Mucosa of descending colon (tissue), 3 donors: Measurements from ENCODE around the gene ZNF765. TPM values are rescaled to one million over a fixed set of nuclear protein-coding genes. Genes with fewer than 3 reads are reported as not detected.

Source experiments
- ATAC-seq: fragments of 200-7000 bp; cut with Tn5 transposase; one replicate; pipeline ENCODE4 v1.9.1; 2020; ENCODE audit warnings: mild to moderate bottlenecking, moderate library complexity
- DNase-seq, 3 donors: peaks; one replicate each; pipeline ENCODE4 v3.0.0-alpha.2; 2020
- H3K36me3 ChIP-seq: fragments of 200-600 bp; one replicate; pipeline ENCODE4 v1.8.0; 2021; ENCODE audit warnings: low read depth, mild to moderate bottlenecking
- H3K4me1 ChIP-seq: fragments of 200-600 bp; one replicate; pipeline ENCODE4 v1.8.0; 2021; ENCODE audit warnings: low read depth, mild to moderate bottlenecking
- H3K4me3 ChIP-seq: fragments of 200-600 bp; one replicate; pipeline ENCODE4 v1.8.0; 2021; ENCODE audit warnings: mild to moderate bottlenecking
- H3K9me3 ChIP-seq: fragments of 200-600 bp; one replicate; pipeline ENCODE4 v1.8.0; 2021; ENCODE audit warnings: mild to moderate bottlenecking
- intact Hi-C, 2 donors: fragments of 100-400 bp; cut with DNase I in 1 of 2; cut with micrococcal nuclease in 1 of 2; formaldehyde crosslinking; loops; one replicate each; pipeline versions ENCODE4 v1.11.0 to v1.11.1; 2022; cut with DNase I, micrococcal nuclease
- total RNA-seq, 3 donors: library from RNA; stranded (reverse); fragmentation: NEBNext Ultra II Directional in 2 of 3; extraction: Animal tissue kit (Norgen Biotek cat#: 25700) in 2 of 3; gene quantifications; one replicate each; pipeline versions ENCODE4 v1.2.1 to v1.2.4, GENCODE V29; 2021 to 2023
- TF ChIP-seq, protein P1 (sequence below): fragments of 200-600 bp; IDR thresholded peaks from one replicate; pipeline ENCODE4 v1.8.0; 2022; ENCODE audit warnings: antibody characterized with exemption, mild to moderate bottlenecking
- donor health status: DM: no; HTN: no; CAD: no; lungs with moderate emphysema.
- donor health status: DM: no; HTN: no; CAD: no.
- donor health status: DM: no; HTN: yes; CAD: no.

Gene ZNF765
- total RNA-seq, 3 donors from 2014 or later: 10.1 to 16.8 (median 11.6) TPM

- Histone ChIP-seq H3K36me3 (no peaks in the 10 kb centered on the region), H3K4me3 (peak overlapping the region; percentile 33), H3K4me1 (no peaks in the 10 kb centered on the region), H3K9me3 (peaks cover 14% of the 10 kb centered on the region)
- intact Hi-C loops: no loop called here
- ATAC-seq (peak; percentile 76), DNase-seq (peak; percentile 62 to 77 (median 66))
- TF ChIP-seq, protein P1, sequence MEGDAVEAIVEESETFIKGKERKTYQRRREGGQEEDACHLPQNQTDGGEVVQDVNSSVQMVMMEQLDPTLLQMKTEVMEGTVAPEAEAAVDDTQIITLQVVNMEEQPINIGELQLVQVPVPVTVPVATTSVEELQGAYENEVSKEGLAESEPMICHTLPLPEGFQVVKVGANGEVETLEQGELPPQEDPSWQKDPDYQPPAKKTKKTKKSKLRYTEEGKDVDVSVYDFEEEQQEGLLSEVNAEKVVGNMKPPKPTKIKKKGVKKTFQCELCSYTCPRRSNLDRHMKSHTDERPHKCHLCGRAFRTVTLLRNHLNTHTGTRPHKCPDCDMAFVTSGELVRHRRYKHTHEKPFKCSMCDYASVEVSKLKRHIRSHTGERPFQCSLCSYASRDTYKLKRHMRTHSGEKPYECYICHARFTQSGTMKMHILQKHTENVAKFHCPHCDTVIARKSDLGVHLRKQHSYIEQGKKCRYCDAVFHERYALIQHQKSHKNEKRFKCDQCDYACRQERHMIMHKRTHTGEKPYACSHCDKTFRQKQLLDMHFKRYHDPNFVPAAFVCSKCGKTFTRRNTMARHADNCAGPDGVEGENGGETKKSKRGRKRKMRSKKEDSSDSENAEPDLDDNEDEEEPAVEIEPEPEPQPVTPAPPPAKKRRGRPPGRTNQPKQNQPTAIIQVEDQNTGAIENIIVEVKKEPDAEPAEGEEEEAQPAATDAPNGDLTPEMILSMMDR: no peak
These were observed 29.0 kb upstream of the ZNF765 start for GRCh38 chr19:53365899-53366493.

DNA sequence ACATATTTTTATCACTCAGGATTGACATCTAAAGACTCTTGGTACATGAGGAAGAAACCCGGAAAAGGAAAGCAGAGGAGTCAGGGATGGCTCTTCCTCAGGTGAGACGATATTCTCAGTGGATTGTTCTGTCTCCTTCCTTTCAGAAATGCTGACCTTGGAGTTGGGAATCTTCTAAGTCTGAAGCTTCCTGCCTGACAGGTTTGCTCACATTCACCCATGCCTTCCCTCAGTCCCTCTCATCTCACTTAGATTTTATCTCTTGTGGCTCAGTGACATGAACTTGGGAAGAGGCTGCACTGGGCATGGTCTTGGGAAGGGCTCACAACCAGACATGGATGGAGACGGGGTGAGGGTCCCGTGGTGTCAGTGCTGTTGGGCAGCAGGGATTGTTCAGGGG is 22.8 kb upstream of the ZNF765 start:
- Histone ChIP-seq H3K4me3 (no peak overlapping the region), H3K36me3 (peaks cover 5% of the 10 kb centered on the region), H3K9me3 (peaks cover 18% of the 10 kb centered on the region), H3K4me1 (no peaks in the 10 kb centered on the region)
- intact Hi-C loops: no loop called here
- ATAC-seq: no peak
- no peak for DNase-seq
- TF ChIP-seq, protein P1: no peak

DNA sequence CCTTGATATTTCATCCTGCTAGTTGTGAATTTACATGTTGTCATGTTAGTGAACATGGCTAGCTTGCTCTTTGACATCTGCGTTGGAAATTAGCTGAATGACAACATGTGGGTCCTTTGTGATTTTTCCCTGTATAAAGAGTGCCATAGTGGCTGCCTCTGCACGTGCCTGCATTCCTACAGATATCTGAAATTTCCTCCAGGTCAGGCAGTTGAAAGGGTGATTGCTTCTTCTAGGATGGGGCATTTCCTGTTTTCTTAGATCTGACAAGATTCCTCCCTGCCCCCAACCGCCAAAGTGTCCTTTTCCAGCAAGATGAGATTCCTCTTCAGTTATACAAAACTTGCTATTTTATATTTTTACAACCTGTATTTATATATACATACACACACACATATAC is 20.7 kb upstream of the ZNF765 start:
- intact Hi-C loops: no loop called here
- no peak for ATAC-seq
- no peaks in the 10 kb centered on the region for H3K4me1 ChIP-seq
- peaks cover 39% of the 10 kb centered on the region for H3K9me3 ChIP-seq
- no peak for DNase-seq
- H3K36me3 ChIP-seq: peaks cover 11% of the 10 kb centered on the region
- no peak overlapping the region for H3K4me3 ChIP-seq
- TF ChIP-seq, protein P1: no peak

DNA sequence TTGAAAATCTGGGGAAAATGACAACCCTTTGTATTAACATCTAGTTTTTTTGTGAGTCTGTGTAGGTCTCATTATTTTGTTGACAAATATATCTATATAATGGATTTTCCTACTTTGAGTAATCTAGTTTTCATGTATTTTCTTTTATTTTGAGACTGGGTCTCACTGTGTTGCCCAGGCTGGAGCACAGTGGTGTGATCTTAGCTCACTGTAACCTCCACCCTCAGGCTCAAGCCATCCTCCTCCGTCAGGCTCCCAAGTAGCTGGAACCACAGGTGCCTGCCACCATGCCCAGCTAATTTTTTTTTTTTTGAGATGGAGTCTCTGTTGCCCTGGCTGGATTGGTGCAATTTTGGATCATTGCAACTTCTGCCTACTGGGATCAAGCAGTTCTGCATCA is 20.2 kb upstream of the ZNF765 start:
- intact Hi-C loops: no loop called here
- TF ChIP-seq, protein P1: no peak
- ATAC-seq: no peak
- Histone ChIP-seq H3K4me1 (no peaks in the 10 kb centered on the region), H3K4me3 (no peak overlapping the region), H3K36me3 (peaks cover 15% of the 10 kb centered on the region), H3K9me3 (peaks cover 43% of the 10 kb centered on the region)
- DNase-seq: no peak

DNA sequence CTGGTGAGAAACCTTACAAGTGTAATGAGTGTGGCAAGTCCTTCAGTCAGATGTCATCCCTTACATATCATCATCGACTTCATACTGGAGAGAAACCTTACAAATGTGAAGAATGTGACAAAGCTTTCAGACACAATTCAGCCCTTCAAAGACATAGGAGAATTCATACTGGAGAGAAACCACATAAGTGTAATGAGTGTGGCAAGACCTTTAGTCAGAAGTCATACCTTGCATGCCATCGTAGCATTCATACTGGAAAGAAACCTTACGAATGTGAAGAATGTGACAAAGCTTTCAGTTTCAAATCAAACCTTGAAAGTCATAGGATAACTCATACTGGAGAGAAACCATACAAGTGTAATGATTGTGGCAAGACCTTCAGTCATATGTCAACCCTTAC is 13.6 kb upstream of the ZNF765 start:
- Histone ChIP-seq H3K9me3 (peaks cover 100% of the 10 kb centered on the region), H3K4me3 (no peak overlapping the region), H3K4me1 (no peaks in the 10 kb centered on the region), H3K36me3 (peaks cover 17% of the 10 kb centered on the region)
- TF ChIP-seq, protein P1: no peak
- no peak for DNase-seq
- intact Hi-C loops: no loop called here
- ATAC-seq: no peak

GRCh38 chr19:53388168-53388567 is 6.8 kb upstream of the ZNF765 start:
- DNase-seq (no peak), ATAC-seq (no peak)
- Histone ChIP-seq H3K4me1 (no peaks in the 10 kb centered on the region), H3K9me3 (peaks cover 73% of the 10 kb centered on the region), H3K4me3 (no peak overlapping the region), H3K36me3 (no peaks in the 10 kb centered on the region)
- intact Hi-C loops: no loop called here
- TF ChIP-seq, protein P1: no peak
